ENCODE measurements around the gene FN3K. TPM values are rescaled to one million over a fixed set of nuclear protein-coding genes. Genes with fewer than 3 reads are reported as not detected.

The FN3K gene
- total and polyA plus RNA-seq, 4 experiments from 2014 or later: 0.26 to 8.1 (median 3.0) TPM

- H3K27me3 Mint-ChIP-seq: no peaks in the 10 kb centered on the region
Measured at GRCh38 chr17:82704886-82705285, 30.5 kb upstream of the FN3K start.

GRCh38 chr17:82705756-82706155 is 29.7 kb upstream of the FN3K start:
- H3K27ac Mint-ChIP-seq: no peak overlapping the region
- Histone ChIP-seq H3K36me3 (ENCODE audit: insufficient read depth, low read length) (no peaks in the 10 kb centered on the region), H3K27me3 (ENCODE audit: insufficient read depth, low read length) (no peaks in the 10 kb centered on the region), H3K4me3 (ENCODE audit: low read length in 2 of 2) (no peak overlapping the region), H3K9me3 (ENCODE audit: control insufficient read depth in 1 of 2, low read length in 2 of 2) (no peaks in the 10 kb centered on the region), H3K27ac (ENCODE audit: low read depth, low read length) (no peak overlapping the region), H3K4me1 (ENCODE audit: insufficient read depth, low read length) (no peaks in the 10 kb centered on the region)
- CTCF ChIA-PET (ENCODE audit: partially characterized antibody): no interaction called here
- H3K4me3 Mint-ChIP-seq: no peak overlapping the region
- H3K4me1 Mint-ChIP-seq: no peaks in the 10 kb centered on the region
- intact Hi-C loops (cut with micrococcal nuclease): no loop called here
- no peaks in the 10 kb centered on the region for H3K9me3 Mint-ChIP-seq
- no peak for DNase-seq
- no peaks in the 10 kb centered on the region for H3K36me3 Mint-ChIP-seq
- POLR2A ChIA-PET (ENCODE audit: partially characterized antibody): no interaction called here
- H3K27me3 Mint-ChIP-seq: no peaks in the 10 kb centered on the region

More at GRCh38 chr17:82704886-82705285, 30.5 kb upstream of the FN3K start:
- no peak overlapping the region for H3K4me3 Mint-ChIP-seq
- H3K9me3 Mint-ChIP-seq: no peaks in the 10 kb centered on the region
- Histone ChIP-seq H3K36me3 (ENCODE audit: insufficient read depth, low read length) (no peaks in the 10 kb centered on the region), H3K4me3 (ENCODE audit: low read length in 2 of 2) (no peak overlapping the region), H3K27ac (ENCODE audit: low read depth, low read length) (no peak overlapping the region), H3K9me3 (ENCODE audit: control insufficient read depth in 1 of 2, low read length in 2 of 2) (no peaks in the 10 kb centered on the region), H3K27me3 (ENCODE audit: insufficient read depth, low read length) (no peaks in the 10 kb centered on the region), H3K4me1 (ENCODE audit: insufficient read depth, low read length) (no peaks in the 10 kb centered on the region)
- H3K36me3 Mint-ChIP-seq: no peaks in the 10 kb centered on the region
- ChIA-PET POLR2A (ENCODE audit: partially characterized antibody) (no interaction called here), CTCF (ENCODE audit: partially characterized antibody) (no interaction called here)
- no peak overlapping the region for H3K27ac Mint-ChIP-seq
- intact Hi-C loops (cut with micrococcal nuclease): no loop called here
- H3K4me1 Mint-ChIP-seq: no peaks in the 10 kb centered on the region
- DNase-seq: no peak

GRCh38 chr17:82709024-82709675 is 26.3 kb upstream of the FN3K start:
- no peaks in the 10 kb centered on the region for H3K36me3 Mint-ChIP-seq
- no peak overlapping the region for H3K27ac Mint-ChIP-seq
- no peaks in the 10 kb centered on the region for H3K4me1 ChIP-seq (ENCODE audit: insufficient read depth, low read length)
- H3K27ac ChIP-seq (ENCODE audit: low read depth, low read length): no peak overlapping the region
- H3K4me3 Mint-ChIP-seq: no peak overlapping the region
- H3K27me3 ChIP-seq (ENCODE audit: insufficient read depth, low read length): no peaks in the 10 kb centered on the region
- ChIA-PET CTCF (ENCODE audit: partially characterized antibody) (no interaction called here), POLR2A (ENCODE audit: partially characterized antibody) (no interaction called here)
- intact Hi-C loops (cut with micrococcal nuclease): no loop called here
- no peak for DNase-seq
- no peaks in the 10 kb centered on the region for H3K9me3 Mint-ChIP-seq
- no peaks in the 10 kb centered on the region for H3K36me3 ChIP-seq (ENCODE audit: insufficient read depth, low read length)
- H3K9me3 ChIP-seq (ENCODE audit: control insufficient read depth in 1 of 2, low read length in 2 of 2): no peaks in the 10 kb centered on the region
- no peak overlapping the region for H3K4me3 ChIP-seq (ENCODE audit: low read length in 2 of 2)
- peaks cover 0 to 7% (median under 1%) of the 10 kb centered on the region in 4 donors for H3K4me1 Mint-ChIP-seq
- peaks cover 0 to 1% of the 10 kb centered on the region in 2 donors for H3K27me3 Mint-ChIP-seq

GRCh38 chr17:82709676-82710498 is 25.5 kb upstream of the FN3K start:
- H3K4me1 ChIP-seq (ENCODE audit: insufficient read depth, low read length): no peaks in the 10 kb centered on the region
- intact Hi-C loops (cut with micrococcal nuclease): no loop called here
- H3K27me3 Mint-ChIP-seq: peaks cover 0 to 1% of the 10 kb centered on the region in 2 donors
- H3K4me3 Mint-ChIP-seq: no peak overlapping the region
- H3K36me3 ChIP-seq (ENCODE audit: insufficient read depth, low read length): no peaks in the 10 kb centered on the region
- H3K27me3 ChIP-seq (ENCODE audit: insufficient read depth, low read length): no peaks in the 10 kb centered on the region
- no peak for DNase-seq
- H3K27ac Mint-ChIP-seq: no peak overlapping the region
- CTCF ChIA-PET (ENCODE audit: partially characterized antibody): no interaction called here
- no peak overlapping the region for H3K4me3 ChIP-seq (ENCODE audit: low read length in 2 of 2)
- peaks cover 0 to 7% (median under 1%) of the 10 kb centered on the region in 4 donors for H3K4me1 Mint-ChIP-seq
- H3K36me3 Mint-ChIP-seq: no peaks in the 10 kb centered on the region
- H3K27ac ChIP-seq (ENCODE audit: low read depth, low read length): no peak overlapping the region
- H3K9me3 ChIP-seq (ENCODE audit: control insufficient read depth in 1 of 2, low read length in 2 of 2): no peaks in the 10 kb centered on the region
- POLR2A ChIA-PET (ENCODE audit: partially characterized antibody): no interaction called here
- H3K9me3 Mint-ChIP-seq: no peaks in the 10 kb centered on the region

DNA sequence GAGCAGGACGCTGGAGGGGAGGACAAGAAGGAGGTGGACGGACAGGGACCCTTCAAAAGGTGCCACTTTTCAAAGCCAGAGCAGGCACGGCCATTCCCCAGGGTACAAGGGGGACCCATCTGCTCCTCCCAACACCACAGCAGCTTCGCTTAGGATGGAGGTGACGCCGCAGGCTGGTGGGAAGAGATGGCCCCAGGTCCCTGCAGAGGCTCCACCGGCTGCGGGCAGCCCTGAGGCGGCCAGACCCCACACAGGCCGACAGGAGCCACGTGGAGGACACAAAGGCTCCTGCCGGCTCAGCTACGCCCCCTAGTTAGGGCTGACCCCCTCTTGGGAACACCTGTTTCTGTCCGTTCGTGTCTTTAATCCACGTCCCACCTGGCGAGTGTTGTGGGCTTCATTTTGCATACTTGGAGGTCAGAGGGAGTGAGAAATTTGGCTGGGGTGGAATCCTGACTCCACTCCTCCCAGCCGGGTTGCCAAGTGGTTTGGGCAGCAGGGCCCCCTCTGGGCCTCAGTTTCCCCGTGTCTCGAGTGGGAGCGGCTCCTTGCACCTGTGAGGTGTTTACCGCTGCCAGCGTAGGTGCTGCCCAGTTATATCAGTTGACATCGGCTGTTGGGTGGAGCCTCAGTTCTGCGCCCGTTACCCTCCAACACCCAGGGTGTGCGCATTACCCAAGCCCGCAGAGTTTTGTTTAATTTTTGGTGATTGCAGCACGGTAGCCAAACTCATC is 24.7 kb upstream of the FN3K start:
- no peak for DNase-seq
- H3K4me1 Mint-ChIP-seq: peaks cover 0 to 8% (median 2%) of the 10 kb centered on the region in 4 donors
- no peaks in the 10 kb centered on the region for H3K9me3 ChIP-seq (ENCODE audit: control insufficient read depth in 1 of 2, low read length in 2 of 2)
- no peaks in the 10 kb centered on the region for H3K9me3 Mint-ChIP-seq
- no peaks in the 10 kb centered on the region for H3K36me3 Mint-ChIP-seq
- H3K27ac ChIP-seq (ENCODE audit: low read depth, low read length): no peak overlapping the region
- CTCF ChIA-PET (ENCODE audit: partially characterized antibody): no interaction called here
- peaks cover 2% of the 10 kb centered on the region for H3K4me1 ChIP-seq (ENCODE audit: insufficient read depth, low read length)
- no peaks in the 10 kb centered on the region for H3K36me3 ChIP-seq (ENCODE audit: insufficient read depth, low read length)
- no peaks in the 10 kb centered on the region for H3K27me3 ChIP-seq (ENCODE audit: insufficient read depth, low read length)
- H3K27me3 Mint-ChIP-seq: peaks cover 0 to 1% of the 10 kb centered on the region in 2 donors
- H3K4me3 ChIP-seq (ENCODE audit: low read length in 2 of 2): no peak overlapping the region
- H3K4me3 Mint-ChIP-seq: no peak overlapping the region
- POLR2A ChIA-PET (ENCODE audit: partially characterized antibody): no interaction called here
- intact Hi-C loops (cut with micrococcal nuclease): no loop called here
- H3K27ac Mint-ChIP-seq: peak overlapping the region in 1 of 7 donors; percentile 16

GRCh38 chr17:82713071-82713723 is 22.2 kb upstream of the FN3K start:
- Histone ChIP-seq H3K9me3 (ENCODE audit: control insufficient read depth in 1 of 2, low read length in 2 of 2) (no peaks in the 10 kb centered on the region), H3K36me3 (ENCODE audit: insufficient read depth, low read length) (no peaks in the 10 kb centered on the region), H3K27ac (ENCODE audit: low read depth, low read length) (no peak overlapping the region), H3K4me1 (ENCODE audit: insufficient read depth, low read length) (peaks cover 19% of the 10 kb centered on the region), H3K4me3 (ENCODE audit: low read length in 2 of 2) (no peak overlapping the region), H3K27me3 (ENCODE audit: insufficient read depth, low read length) (no peaks in the 10 kb centered on the region)
- Mint-ChIP-seq H3K36me3 (peaks cover 7 to 9% of the 10 kb centered on the region in 2 donors), H3K27ac (peak overlapping the region in 2 of 7 donors; percentile 48 to 73), H3K4me1 (peaks cover 8 to 32% (median 17%) of the 10 kb centered on the region in 4 donors), H3K27me3 (peaks cover 0 to 1% of the 10 kb centered on the region in 2 donors), H3K9me3 (no peaks in the 10 kb centered on the region), H3K4me3 (peak overlapping the region in 4 of 8 donors; percentile 15 to 62 (median 37))
- intact Hi-C loops (cut with micrococcal nuclease): no loop called here
- no peak for DNase-seq
- ChIA-PET CTCF (ENCODE audit: partially characterized antibody) (no interaction called here), POLR2A (ENCODE audit: partially characterized antibody) (no interaction called here)
